Measurements from ENCODE around the gene METTL14. TPM values are rescaled to one million over a fixed set of nuclear protein-coding genes. Genes with fewer than 3 reads are reported as not detected.

The METTL14 gene
- total and polyA plus RNA-seq, 7 donors = 5.2 to 32.5 (median 19.3) TPM

DNA sequence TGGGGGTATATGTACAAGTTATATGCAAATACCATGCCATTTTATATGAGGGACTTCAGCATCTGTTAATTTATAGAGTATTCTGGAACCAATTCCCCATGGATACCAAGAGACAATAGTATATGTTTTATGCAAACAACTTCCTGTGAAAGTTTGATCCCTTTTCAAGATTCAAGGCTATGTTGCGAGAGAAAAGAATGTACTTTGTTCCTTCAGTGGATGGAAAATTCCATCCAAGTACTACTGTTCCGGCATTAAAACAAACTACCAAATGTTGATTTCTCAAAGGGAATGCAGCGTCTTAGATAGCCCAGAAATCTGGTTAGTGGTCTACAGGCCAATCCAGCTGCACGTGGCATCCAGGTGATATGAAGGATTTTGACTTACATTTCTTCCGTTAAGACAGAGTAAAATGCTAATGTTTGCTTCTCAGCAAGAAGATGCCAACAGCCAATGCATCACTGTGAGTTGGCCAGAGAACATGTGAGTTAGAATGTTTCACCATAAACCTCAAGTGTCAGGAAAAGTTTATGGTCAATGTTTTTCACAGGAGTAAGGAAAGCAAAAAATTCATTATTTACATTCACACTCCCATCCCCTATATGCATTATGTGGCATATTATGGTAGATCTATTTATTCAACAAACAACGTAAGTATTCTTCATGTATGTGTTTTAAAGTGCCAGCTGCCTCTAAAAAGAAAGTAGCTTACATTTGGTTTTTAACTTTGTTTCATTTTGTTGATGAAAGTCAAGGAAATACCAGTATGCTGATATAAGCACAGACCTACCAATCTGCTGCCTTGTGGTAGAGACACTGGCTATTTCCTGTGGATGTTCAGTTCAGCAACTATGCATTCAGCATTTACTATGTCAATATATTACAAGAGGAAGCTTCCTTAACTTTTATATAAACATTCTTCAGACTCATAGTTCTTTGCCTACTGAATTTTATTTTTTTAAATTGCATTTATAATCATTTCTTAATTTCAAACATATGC, 44.4 kb downstream of the METTL14 start:
- TF ChIP-seq, protein P1, sequence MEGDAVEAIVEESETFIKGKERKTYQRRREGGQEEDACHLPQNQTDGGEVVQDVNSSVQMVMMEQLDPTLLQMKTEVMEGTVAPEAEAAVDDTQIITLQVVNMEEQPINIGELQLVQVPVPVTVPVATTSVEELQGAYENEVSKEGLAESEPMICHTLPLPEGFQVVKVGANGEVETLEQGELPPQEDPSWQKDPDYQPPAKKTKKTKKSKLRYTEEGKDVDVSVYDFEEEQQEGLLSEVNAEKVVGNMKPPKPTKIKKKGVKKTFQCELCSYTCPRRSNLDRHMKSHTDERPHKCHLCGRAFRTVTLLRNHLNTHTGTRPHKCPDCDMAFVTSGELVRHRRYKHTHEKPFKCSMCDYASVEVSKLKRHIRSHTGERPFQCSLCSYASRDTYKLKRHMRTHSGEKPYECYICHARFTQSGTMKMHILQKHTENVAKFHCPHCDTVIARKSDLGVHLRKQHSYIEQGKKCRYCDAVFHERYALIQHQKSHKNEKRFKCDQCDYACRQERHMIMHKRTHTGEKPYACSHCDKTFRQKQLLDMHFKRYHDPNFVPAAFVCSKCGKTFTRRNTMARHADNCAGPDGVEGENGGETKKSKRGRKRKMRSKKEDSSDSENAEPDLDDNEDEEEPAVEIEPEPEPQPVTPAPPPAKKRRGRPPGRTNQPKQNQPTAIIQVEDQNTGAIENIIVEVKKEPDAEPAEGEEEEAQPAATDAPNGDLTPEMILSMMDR (IDR thresholded peaks at IDR 0.05) = no peak
- H3K27me3 ChIP-seq (ENCODE audit: insufficient read depth in 3 of 3, low read length in 2 of 3) = no peaks in the 10 kb centered on the region
- DNase-seq (no peak), ATAC-seq (no peak)
- peaks cover 6 to 93% of the 10 kb centered on the region in 2 donors for H3K36me3 ChIP-seq (ENCODE audit: insufficient read depth in 1 of 2, low read depth in 1 of 2)
- no peaks in the 10 kb centered on the region for H3K9me3 ChIP-seq
- intact Hi-C loops (cut with DNase I) = no loop called here
- 93 to 95% (median 94%) methylated on average over 6 of the region's 6 CpGs for WGBS, 3 donors
- no peak overlapping the region for H3K4me3 ChIP-seq
- no peak overlapping the region for H3K27ac ChIP-seq
- no peaks in the 10 kb centered on the region for H3K4me1 ChIP-seq

DNA sequence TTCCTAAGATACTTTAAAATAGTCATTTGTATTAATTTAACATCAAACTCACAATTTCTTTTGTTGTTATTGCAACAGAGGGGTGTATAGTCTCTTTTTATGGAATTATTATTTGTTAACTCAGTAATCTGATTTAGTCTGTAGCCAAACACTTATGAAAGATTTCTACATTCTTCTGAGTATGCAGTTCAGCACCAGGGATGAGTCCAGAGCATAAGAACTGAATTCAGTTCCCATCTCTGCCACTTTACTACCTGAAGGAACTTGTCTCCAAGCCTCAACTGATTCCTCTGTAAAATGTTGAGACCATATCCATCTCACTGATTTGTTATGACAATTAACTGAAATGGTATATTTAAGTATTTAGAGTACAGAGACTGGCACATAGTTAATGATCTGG, 45.5 kb downstream of the METTL14 start:
- ATAC-seq (no peak), DNase-seq (no peak)
- intact Hi-C loops (cut with DNase I) = no loop called here
- Histone ChIP-seq H3K36me3 (ENCODE audit: insufficient read depth in 1 of 2, low read depth in 1 of 2) (peaks cover 6 to 93% of the 10 kb centered on the region in 2 donors), H3K27ac (no peak overlapping the region), H3K9me3 (no peaks in the 10 kb centered on the region), H3K27me3 (ENCODE audit: insufficient read depth in 3 of 3, low read length in 2 of 3) (no peaks in the 10 kb centered on the region), H3K4me1 (no peaks in the 10 kb centered on the region), H3K4me3 (no peak overlapping the region)
- TF ChIP-seq, protein P1 (IDR thresholded peaks at IDR 0.05) = no peak

- H3K9me3 ChIP-seq = no peaks in the 10 kb centered on the region
- TF ChIP-seq, protein P1 (IDR thresholded peaks at IDR 0.05) = no peak
- no peaks in the 10 kb centered on the region for H3K4me1 ChIP-seq
- no peak overlapping the region for H3K27ac ChIP-seq
- no peaks in the 10 kb centered on the region for H3K27me3 ChIP-seq (ENCODE audit: insufficient read depth in 3 of 3, low read length in 2 of 3)
- WGBS, 3 donors = 43 to 63% (median 62%) methylated on average over 3 of the region's 3 CpGs
- intact Hi-C loops (cut with DNase I) = no loop called here
- H3K36me3 ChIP-seq (ENCODE audit: insufficient read depth in 1 of 2, low read depth in 1 of 2) = peaks cover under 1 to 93% of the 10 kb centered on the region in 2 donors
- ATAC-seq = no peak
- H3K4me3 ChIP-seq = no peak overlapping the region
- DNase-seq = no peak
These were observed 47.6 kb downstream of the METTL14 start for GRCh38 chr4:118732591-118733330.

DNA sequence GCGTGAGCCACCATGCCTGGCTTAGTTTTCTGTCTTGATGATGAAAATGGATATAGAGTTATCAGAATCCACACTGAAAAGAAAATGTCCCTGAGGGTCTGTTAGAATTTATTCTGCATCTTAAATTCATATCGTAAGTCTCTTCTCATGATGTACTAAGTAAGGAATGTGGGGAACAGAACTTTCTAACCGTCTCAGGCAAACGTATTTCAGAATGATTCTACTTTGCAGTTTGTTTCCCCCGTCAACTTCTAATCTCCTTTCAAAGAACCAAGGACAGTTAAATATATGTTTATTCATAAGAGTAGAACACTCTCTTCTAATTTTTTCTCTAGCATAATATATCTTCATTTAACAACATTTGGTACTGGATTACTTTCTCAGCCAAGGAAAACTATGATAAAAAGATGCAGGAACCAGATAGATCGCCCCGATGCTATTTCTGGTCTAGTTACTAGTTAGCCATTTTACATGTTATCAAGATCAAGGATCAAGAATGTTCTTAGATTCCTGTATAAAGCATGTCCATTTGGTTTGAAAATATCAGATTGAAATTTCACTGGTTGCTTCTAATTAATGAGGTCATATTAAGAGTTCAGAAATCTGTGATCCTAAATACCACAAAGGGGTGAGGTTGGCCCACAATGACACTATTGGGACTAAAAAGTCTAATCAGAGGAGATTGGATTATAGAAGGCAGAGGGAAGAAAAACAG, 49.5 kb downstream of the METTL14 start:
- WGBS, 3 donors = 81 to 87% (median 86%) methylated on average over 7 of the region's 7 CpGs
- H3K27ac ChIP-seq = no peak overlapping the region
- no peaks in the 10 kb centered on the region for H3K9me3 ChIP-seq
- no peak overlapping the region for H3K4me3 ChIP-seq
- no peak for ATAC-seq
- no peaks in the 10 kb centered on the region for H3K27me3 ChIP-seq (ENCODE audit: insufficient read depth in 3 of 3, low read length in 2 of 3)
- H3K36me3 ChIP-seq (ENCODE audit: insufficient read depth in 1 of 2, low read depth in 1 of 2) = peaks cover 0 to 93% of the 10 kb centered on the region in 2 donors
- TF ChIP-seq, protein P1 (IDR thresholded peaks at IDR 0.05) = no peak
- intact Hi-C loops (cut with DNase I) = no loop called here
- H3K4me1 ChIP-seq = no peaks in the 10 kb centered on the region
- DNase-seq = no peak
